ENCODE measurements around the gene PIP4P1.

Gene PIP4P1

GRCh38 chr14:20435582-20436362 lies 25.5 kb downstream of the PIP4P1 start, which contains the start of gene KLHL33:
KLHL33 (minus strand) TSS chr14:20436166; CDS start chr14:20435811, 355 bp downstream.
- DNase-seq (ENCODE audit: low read depth) = no peak

- DNase-seq (ENCODE audit: low read depth) = no peak
These were observed 26.3 kb downstream of the PIP4P1 start for GRCh38 chr14:20434701-20435581.

GRCh38 chr14:20429801-20430669 lies 31.2 kb downstream of the PIP4P1 start:
- no peak for DNase-seq (ENCODE audit: low read depth)

GRCh38 chr14:20428802-20429201 lies 32.4 kb downstream of the PIP4P1 start:
- DNase-seq (ENCODE audit: low read depth) = no peak

GRCh38 chr14:20428010-20428365 lies 33.2 kb downstream of the PIP4P1 start:
- DNase-seq (ENCODE audit: low read depth) = no peak

GRCh38 chr14:20427231-20428009 lies 33.8 kb downstream of the PIP4P1 start:
- no peak for DNase-seq (ENCODE audit: low read depth)

GRCh38 chr14:20424851-20425250 lies 36.4 kb downstream of the PIP4P1 start:
- no peak for DNase-seq (ENCODE audit: low read depth)

GRCh38 chr14:20422886-20423285 lies 38.3 kb downstream of the PIP4P1 start:
- DNase-seq (ENCODE audit: low read depth) = no peak

GRCh38 chr14:20421267-20421666 lies 40.0 kb downstream of the PIP4P1 start:
- DNase-seq (ENCODE audit: low read depth) = no peak

GRCh38 chr14:20419419-20419818 lies 41.8 kb downstream of the PIP4P1 start:
- DNase-seq (ENCODE audit: low read depth) = no peak

- DNase-seq (ENCODE audit: low read depth) = no peak
These were observed 42.7 kb downstream of the PIP4P1 start for GRCh38 chr14:20418501-20418909.

- no peak for DNase-seq (ENCODE audit: low read depth)
These were observed 43.7 kb downstream of the PIP4P1 start for GRCh38 chr14:20417250-20418186.

- DNase-seq (ENCODE audit: low read depth) = no peak
These were observed 45.0 kb downstream of the PIP4P1 start for GRCh38 chr14:20416223-20416622.

- DNase-seq (ENCODE audit: low read depth) = no peak
These were observed 45.4 kb downstream of the PIP4P1 start for GRCh38 chr14:20415782-20416206.

- DNase-seq (ENCODE audit: low read depth) = no peak
These were observed 47.5 kb downstream of the PIP4P1 start for GRCh38 chr14:20413744-20414082.

GRCh38 chr14:20412876-20413743 lies 48.1 kb downstream of the PIP4P1 start, which contains the start of gene TEP1:
TEP1 (minus strand) TSS chr14:20413501; CDS start chr14:20408439, 5,062 bp downstream.
- DNase-seq (ENCODE audit: low read depth) = peak; percentile 38

- DNase-seq (ENCODE audit: low read depth) = no peak
These were observed 48.8 kb downstream of the PIP4P1 start for GRCh38 chr14:20412411-20412810.

- no peak for DNase-seq (ENCODE audit: low read depth)
These were observed 52.0 kb downstream of the PIP4P1 start for GRCh38 chr14:20409226-20409625.

All from CMK (cell line).